ENCODE data around the gene ZBTB40. TPM values are rescaled to one million over a fixed set of nuclear protein-coding genes. Genes with fewer than 3 reads are reported as not detected.

Gene ZBTB40
- total and polyA plus RNA-seq, 4 donors: 2.1 to 11.2 (median 4.6) TPM

DNA sequence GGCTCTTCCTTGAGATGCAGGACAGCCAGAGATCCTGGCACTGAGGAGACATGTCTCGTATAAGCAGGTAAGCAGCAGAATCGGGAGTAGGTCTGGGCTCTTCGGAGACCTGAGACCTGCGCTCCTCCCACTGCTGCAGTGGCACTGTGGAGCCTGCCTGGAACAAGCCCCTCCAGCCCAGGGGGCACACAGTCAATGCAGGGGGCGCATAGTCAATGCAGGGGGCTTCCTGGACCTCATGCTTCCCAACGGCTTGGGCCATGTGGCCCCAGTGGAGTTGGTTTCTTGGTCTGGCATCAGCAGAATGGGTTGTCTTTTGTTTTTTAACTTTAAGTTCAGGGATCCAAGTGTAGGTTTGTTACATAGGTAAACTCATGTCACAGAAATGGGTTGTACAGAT is 83.7 kb downstream of the ZBTB40 start:
- Histone ChIP-seq H3K9me3 (ENCODE audit: control insufficient read depth in 4 of 4, low read length in 3 of 4) (no peaks in the 10 kb centered on the region), H3K4me1 (ENCODE audit: control insufficient read depth in 4 of 4, insufficient read depth in 4 of 4, low read length in 3 of 4) (no peaks in the 10 kb centered on the region), H3K27me3 (ENCODE audit: control insufficient read depth in 4 of 4, insufficient read depth in 4 of 4, low read length in 3 of 4) (no peaks in the 10 kb centered on the region), H3K36me3 (ENCODE audit: control insufficient read depth in 4 of 4, insufficient read depth in 3 of 4, low read depth in 1 of 4, low read length in 3 of 4) (peaks cover 0 to 3% (median 0%) of the 10 kb centered on the region in 4 donors), H3K4me3 (ENCODE audit: low read depth in 1 of 3, low read length in 3 of 3) (no peak overlapping the region), H3K9ac (ENCODE audit: low read depth in 1 of 2, low read length in 2 of 2) (no peak overlapping the region), H3K27ac (ENCODE audit: low read depth in 1 of 2, low read length in 2 of 2) (no peak overlapping the region)
- whole genome bisulfite sequencing: 96% methylated on average over 6 of the region's 6 CpGs
- no peak for TF ChIP-seq HNF4A (conservative IDR thresholded peaks at IDR 0.05)
- TF ChIP-seq EGR1 (IDR thresholded peaks at IDR 0.05; ENCODE audit: low read depth in 2 of 2): no peak
- no peak for TF ChIP-seq TAF1 (conservative IDR thresholded peaks at IDR 0.05)
- no peak for DNase-seq (ENCODE audit: low spot score)

DNA sequence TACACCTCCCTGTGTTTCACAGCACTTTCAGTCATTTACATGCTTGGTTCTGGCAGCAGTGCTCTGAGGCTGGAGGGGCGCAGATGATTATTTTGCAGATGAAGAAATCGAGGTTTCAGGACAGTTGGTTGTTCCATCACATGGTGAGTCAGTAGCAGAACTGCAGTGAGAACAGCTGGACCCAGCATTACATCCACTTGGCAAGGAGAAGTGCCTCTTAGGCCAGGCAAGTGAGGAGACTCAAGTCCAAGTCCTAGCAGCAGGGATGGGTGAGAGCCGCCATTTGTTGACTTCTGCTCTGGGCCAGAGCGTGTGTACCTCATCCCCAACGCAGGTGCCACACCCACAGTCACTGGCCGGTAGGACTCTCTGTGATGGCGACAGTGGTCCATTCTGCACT is 84.9 kb downstream of the ZBTB40 start:
- no peaks in the 10 kb centered on the region for H3K27me3 ChIP-seq (ENCODE audit: control insufficient read depth in 4 of 4, insufficient read depth in 4 of 4, low read length in 3 of 4)
- WGBS: 91% methylated on average over 7 of the region's 7 CpGs
- H3K36me3 ChIP-seq (ENCODE audit: control insufficient read depth in 4 of 4, insufficient read depth in 3 of 4, low read depth in 1 of 4, low read length in 3 of 4): peaks cover 0 to 3% (median 0%) of the 10 kb centered on the region in 4 donors
- TF ChIP-seq GABPA (IDR thresholded peaks at IDR 0.05 in 1 of 2, conservative IDR thresholded peaks at IDR 0.05 in 1 of 2) (no peak), NR2F2 (IDR thresholded peaks at IDR 0.05) (no peak)
- no peak overlapping the region for H3K9ac ChIP-seq (ENCODE audit: low read depth in 1 of 2, low read length in 2 of 2)
- DNase-seq (ENCODE audit: low spot score): no peak
- no peak overlapping the region for H3K27ac ChIP-seq (ENCODE audit: low read depth in 1 of 2, low read length in 2 of 2)
- no peak overlapping the region for H3K4me3 ChIP-seq (ENCODE audit: low read depth in 1 of 3, low read length in 3 of 3)
- H3K9me3 ChIP-seq (ENCODE audit: control insufficient read depth in 4 of 4, low read length in 3 of 4): no peaks in the 10 kb centered on the region
- H3K4me1 ChIP-seq (ENCODE audit: control insufficient read depth in 4 of 4, insufficient read depth in 4 of 4, low read length in 3 of 4): no peaks in the 10 kb centered on the region

DNA sequence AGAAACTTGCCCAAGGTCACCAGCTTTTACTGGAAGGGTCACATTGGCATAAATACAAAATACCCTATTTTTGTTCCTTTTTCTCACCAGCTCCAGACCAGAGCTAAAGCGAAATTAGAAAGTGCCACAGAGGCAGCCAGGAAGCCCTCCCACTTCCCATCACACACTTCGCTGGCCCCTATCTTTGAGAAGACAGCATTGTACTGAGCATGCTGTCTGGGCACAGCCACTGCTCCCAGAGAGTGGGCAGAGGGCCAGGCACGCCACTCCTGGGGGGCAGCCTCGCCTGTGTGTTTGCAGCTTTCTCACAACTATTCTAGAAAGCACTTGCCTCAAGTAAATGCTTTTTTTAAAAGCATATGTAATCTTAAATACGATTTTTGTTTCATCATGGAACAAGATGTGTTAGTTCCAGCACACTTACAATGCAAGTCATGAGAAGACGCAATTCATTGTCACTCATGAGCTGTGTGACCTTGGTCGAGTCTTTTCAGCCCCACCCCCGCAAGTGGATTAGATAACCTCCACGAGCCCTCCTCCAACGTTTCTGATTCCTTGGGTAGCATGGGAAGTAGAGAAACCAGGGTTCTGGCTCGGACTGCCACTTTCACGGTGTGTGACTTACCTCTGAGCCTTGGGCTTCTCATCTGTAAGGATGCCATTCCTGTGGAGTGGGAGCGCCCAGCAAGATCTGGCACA is 85.9 kb downstream of the ZBTB40 start:
- TF ChIP-seq FOXA2 (IDR thresholded peaks at IDR 0.05) (no peak), NR2F2 (IDR thresholded peaks at IDR 0.05) (no peak), YY1 (IDR thresholded peaks at IDR 0.05) (no peak), HNF4G (IDR thresholded peaks at IDR 0.05) (no peak), FOXA1 (IDR thresholded peaks at IDR 0.05) (no peak)
- TF ChIP-seq, protein P1, sequence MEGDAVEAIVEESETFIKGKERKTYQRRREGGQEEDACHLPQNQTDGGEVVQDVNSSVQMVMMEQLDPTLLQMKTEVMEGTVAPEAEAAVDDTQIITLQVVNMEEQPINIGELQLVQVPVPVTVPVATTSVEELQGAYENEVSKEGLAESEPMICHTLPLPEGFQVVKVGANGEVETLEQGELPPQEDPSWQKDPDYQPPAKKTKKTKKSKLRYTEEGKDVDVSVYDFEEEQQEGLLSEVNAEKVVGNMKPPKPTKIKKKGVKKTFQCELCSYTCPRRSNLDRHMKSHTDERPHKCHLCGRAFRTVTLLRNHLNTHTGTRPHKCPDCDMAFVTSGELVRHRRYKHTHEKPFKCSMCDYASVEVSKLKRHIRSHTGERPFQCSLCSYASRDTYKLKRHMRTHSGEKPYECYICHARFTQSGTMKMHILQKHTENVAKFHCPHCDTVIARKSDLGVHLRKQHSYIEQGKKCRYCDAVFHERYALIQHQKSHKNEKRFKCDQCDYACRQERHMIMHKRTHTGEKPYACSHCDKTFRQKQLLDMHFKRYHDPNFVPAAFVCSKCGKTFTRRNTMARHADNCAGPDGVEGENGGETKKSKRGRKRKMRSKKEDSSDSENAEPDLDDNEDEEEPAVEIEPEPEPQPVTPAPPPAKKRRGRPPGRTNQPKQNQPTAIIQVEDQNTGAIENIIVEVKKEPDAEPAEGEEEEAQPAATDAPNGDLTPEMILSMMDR (IDR thresholded peaks at IDR 0.05; ENCODE audit: low read depth, low read length, missing input control): no peak
- TF ChIP-seq, protein P2, sequence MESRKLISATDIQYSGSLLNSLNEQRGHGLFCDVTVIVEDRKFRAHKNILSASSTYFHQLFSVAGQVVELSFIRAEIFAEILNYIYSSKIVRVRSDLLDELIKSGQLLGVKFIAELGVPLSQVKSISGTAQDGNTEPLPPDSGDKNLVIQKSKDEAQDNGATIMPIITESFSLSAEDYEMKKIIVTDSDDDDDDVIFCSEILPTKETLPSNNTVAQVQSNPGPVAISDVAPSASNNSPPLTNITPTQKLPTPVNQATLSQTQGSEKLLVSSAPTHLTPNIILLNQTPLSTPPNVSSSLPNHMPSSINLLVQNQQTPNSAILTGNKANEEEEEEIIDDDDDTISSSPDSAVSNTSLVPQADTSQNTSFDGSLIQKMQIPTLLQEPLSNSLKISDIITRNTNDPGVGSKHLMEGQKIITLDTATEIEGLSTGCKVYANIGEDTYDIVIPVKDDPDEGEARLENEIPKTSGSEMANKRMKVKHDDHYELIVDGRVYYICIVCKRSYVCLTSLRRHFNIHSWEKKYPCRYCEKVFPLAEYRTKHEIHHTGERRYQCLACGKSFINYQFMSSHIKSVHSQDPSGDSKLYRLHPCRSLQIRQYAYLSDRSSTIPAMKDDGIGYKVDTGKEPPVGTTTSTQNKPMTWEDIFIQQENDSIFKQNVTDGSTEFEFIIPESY (IDR thresholded peaks at IDR 0.05): no peak
- H3K27me3 ChIP-seq (ENCODE audit: control insufficient read depth in 4 of 4, insufficient read depth in 4 of 4, low read length in 3 of 4): no peaks in the 10 kb centered on the region
- H3K4me3 ChIP-seq (ENCODE audit: low read depth in 1 of 3, low read length in 3 of 3): no peak overlapping the region
- no peak overlapping the region for H3K9ac ChIP-seq (ENCODE audit: low read depth in 1 of 2, low read length in 2 of 2)
- DNase-seq (ENCODE audit: low spot score): no peak
- H3K36me3 ChIP-seq (ENCODE audit: control insufficient read depth in 4 of 4, insufficient read depth in 3 of 4, low read depth in 1 of 4, low read length in 3 of 4): peaks cover 0 to 3% (median 0%) of the 10 kb centered on the region in 4 donors
- no peaks in the 10 kb centered on the region for H3K4me1 ChIP-seq (ENCODE audit: control insufficient read depth in 4 of 4, insufficient read depth in 4 of 4, low read length in 3 of 4)
- WGBS: 84% methylated on average over 13 of the region's 13 CpGs
- no peak overlapping the region for H3K27ac ChIP-seq (ENCODE audit: low read depth in 1 of 2, low read length in 2 of 2)
- H3K9me3 ChIP-seq (ENCODE audit: control insufficient read depth in 4 of 4, low read length in 3 of 4): no peaks in the 10 kb centered on the region
